HG03571 (cell line): Measurements from ENCODE around the gene SGIP1.

Experiments used
- ATAC-seq: cut with Tn5 transposase; IDR thresholded peaks from one replicate; pipeline ENCODE4 v1.9.1; 2021; ENCODE audit not compliant: unreplicated experiment

Gene SGIP1

GRCh38 chr1:66676613-66677298, 142.8 kb downstream of the SGIP1 start:
- ATAC-seq, result no peak

- no peak for ATAC-seq
These were observed 144.2 kb downstream of the SGIP1 start for GRCh38 chr1:66678146-66678545.

- ATAC-seq, result no peak
These were observed 145.2 kb downstream of the SGIP1 start for GRCh38 chr1:66679140-66679539.

DNA sequence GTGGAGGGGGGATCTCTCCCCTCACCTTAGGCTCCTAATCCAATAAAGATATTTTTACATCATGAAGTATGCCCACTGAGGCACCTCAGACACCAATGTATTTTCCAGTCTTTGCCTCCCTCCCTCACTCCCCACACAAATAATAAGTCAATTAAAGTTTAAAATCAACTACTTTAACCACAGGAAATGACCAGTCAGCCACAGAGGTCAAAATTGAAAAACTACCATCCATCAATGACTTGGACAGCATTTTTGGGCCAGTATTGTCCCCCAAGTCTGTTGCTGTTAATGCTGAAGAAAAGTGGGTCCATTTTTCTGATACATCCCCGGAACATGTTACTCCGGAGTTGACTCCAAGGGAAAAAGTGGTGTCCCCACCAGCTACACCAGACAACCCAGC, 147.7 kb downstream of the SGIP1 start:
- ATAC-seq, result no peak

DNA sequence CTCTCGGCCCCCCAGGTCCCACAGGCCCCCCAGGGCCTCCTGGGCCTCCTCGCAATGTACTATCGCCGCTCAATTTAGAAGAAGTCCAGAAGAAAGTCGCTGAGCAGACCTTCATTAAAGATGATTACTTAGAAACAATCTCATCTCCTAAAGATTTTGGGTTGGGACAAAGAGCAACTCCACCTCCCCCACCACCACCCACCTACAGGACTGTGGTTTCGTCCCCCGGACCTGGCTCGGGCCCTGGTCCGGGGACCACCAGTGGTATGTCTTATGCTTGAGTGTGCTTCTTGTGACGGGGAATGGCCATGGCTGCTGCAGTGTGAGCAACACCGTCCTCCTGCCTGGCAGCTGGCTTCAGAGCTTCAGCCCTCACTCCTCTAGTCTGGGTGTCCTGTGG, 148.2 kb downstream of the SGIP1 start:
- ATAC-seq, result no peak

DNA sequence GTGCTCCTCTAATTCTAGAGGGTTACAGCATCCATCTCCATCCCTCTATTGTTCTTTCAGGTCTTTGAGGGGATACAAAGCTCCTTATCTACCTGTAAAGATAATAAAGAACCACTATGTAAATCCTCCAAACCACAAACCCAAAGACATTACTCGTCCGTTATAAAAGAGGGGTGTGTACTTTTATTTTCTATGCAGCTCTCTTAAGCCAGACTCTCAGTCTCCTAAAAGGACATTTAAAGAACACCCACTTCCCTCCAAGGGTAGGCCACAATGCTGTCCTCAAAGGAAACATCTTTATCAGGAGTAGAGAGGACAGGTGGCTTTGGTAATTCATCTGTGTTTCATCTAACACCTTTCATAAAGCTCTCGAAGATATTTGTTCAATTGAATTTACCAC, 150.4 kb downstream of the SGIP1 start:
- ATAC-seq, result no peak

- ATAC-seq, result no peak
These were observed 151.3 kb downstream of the SGIP1 start for GRCh38 chr1:66685265-66685664.

- no peak for ATAC-seq
These were observed 151.7 kb downstream of the SGIP1 start for GRCh38 chr1:66685670-66686069.

GRCh38 chr1:66686406-66686805, 152.5 kb downstream of the SGIP1 start:
- ATAC-seq, result no peak

- ATAC-seq, result no peak
These were observed 153.4 kb downstream of the SGIP1 start for GRCh38 chr1:66687358-66687757.

- ATAC-seq, result no peak
These were observed 156.9 kb downstream of the SGIP1 start for GRCh38 chr1:66690666-66691381.

GRCh38 chr1:66692681-66693080, 158.7 kb downstream of the SGIP1 start:
- ATAC-seq, result no peak

DNA sequence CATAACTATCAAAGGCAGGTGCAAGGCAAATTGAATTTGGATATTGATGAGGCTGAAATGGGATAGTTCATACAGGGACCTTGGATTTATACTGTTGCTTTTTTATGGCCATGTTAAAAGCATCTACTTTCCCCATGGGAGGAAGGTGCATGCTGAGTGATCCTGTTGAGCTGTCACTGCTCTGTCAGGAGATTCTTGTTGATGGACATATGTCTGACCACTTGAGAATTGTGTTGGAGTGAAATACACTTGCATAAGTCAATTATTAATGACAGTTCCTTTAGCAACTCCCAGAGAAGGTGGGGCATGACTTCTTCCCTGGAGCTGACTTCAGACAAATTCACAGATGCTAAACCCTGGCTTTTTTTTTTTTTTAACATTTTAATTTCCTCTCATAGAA, 159.9 kb downstream of the SGIP1 start:
- ATAC-seq, result no peak

DNA sequence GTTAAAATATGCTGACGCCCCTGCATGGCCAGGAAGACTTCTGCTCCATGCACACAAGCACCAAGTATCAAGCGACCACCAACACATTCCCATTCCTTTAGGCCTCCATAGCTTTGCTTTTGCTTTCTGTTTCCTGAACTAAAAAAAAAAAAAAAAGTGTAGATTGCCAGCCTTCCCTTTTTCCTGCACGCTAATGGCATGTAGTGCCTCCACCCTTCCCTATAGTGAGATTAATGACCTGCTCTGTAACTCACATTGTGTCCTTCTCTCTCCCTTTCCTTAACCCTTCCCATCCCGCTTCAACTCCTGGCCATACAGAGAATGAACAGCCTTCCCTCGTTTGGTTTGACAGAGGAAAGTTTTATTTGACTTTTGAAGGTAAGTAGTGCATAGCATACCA, 161.2 kb downstream of the SGIP1 start:
- ATAC-seq, result no peak

DNA sequence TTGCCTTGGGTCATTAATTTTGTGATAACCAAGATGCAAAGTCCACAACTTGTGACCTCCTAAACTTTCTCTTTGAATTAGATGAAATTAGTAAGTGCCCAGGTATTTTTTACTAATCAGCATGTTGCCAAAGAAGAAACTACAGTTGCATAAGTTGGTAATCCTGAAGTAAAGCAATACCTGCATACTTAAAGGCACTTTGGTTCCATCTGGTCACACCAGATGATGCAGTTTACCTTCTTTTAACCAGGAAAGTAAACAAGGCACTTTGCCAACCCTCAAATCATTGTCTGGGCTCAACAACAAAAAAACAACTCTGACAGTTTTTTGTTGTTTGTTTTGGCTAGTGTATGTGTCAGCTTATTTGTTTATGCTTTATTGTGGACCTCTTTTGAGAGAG, 162.8 kb downstream of the SGIP1 start:
- no peak for ATAC-seq

DNA sequence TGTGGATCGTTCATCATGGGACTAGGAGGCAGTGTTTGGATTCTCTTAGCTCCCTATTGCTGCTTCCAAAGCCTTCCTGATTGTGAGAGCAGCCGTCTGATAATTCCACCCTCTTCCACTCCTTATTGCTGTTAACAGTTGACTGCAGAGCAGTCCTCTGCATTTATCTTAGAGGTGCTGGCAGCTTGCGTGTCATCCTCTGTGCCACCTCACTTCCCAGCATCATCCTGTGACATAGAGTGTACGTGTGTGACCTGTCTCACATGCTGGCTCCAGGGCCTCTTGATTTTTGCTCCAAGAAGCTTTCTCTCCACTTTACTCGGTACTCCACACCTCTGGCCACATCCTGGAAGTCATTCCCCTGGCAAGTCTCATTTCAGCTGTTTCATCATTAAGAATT, 165.3 kb downstream of the SGIP1 start:
- ATAC-seq, result no peak

GRCh38 chr1:66704177-66704875, 170.4 kb downstream of the SGIP1 start:
- no peak for ATAC-seq

- no peak for ATAC-seq
These were observed 171.2 kb downstream of the SGIP1 start for GRCh38 chr1:66705110-66705509.

DNA sequence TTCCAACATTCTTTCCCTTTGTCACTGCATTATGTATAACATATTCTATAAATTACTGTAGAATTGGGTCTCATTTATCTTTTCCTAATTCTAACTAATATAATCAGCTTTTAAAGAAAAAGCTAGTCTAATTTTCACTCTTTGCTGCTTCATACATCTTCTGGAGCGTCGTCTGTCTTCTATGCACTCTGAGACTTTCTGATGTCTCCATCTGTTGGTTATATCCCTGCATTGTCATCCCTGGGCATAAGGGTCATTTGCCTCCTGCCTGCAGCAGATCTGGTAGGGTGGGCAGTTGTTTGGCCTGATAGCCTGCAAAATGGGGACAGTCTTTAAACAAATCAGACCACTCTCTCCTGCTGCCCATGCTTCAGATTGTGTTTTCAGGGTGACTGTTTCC, 177.5 kb downstream of the SGIP1 start:
- ATAC-seq, result no peak

GRCh38 chr1:66712839-66713238, 178.9 kb downstream of the SGIP1 start:
- ATAC-seq, result no peak

- no peak for ATAC-seq
These were observed 190.0 kb downstream of the SGIP1 start for GRCh38 chr1:66723985-66724384.
